ENCODE measurements around the gene ERH.
"Not testable (repeated sequence)": the region's sequence is repeated elsewhere in the genome, so short reads cannot be mapped to it uniquely, and the experiment has no call there.

Gene ERH

GRCh38 chr14:69398053-69398817, at the start of gene ERH, which contains the start of gene SLC39A9:
TSS of gene ERH (minus strand) at chr14:69398299. CDS start at chr14:69398233, 66 bp downstream.
TSS of gene SLC39A9 (plus strand) at chr14:69398692. CDS start at chr14:69399370, 678 bp downstream.
- DNase-seq = peak; percentile 98

GRCh38 chr14:69443296-69443805, 45.3 kb upstream of the ERH start:
- no peak for DNase-seq

- DNase-seq = no peak
These were observed 43.8 kb upstream of the ERH start for GRCh38 chr14:69441948-69442347.

- no peak for DNase-seq
These were observed 41.6 kb upstream of the ERH start for GRCh38 chr14:69439521-69440270.

GRCh38 chr14:69432364-69432763, 34.3 kb upstream of the ERH start:
- peak; percentile 6 for DNase-seq

- no peak for DNase-seq
These were observed 32.3 kb upstream of the ERH start for GRCh38 chr14:69430306-69430939.

- DNase-seq = no peak
These were observed 31.5 kb upstream of the ERH start for GRCh38 chr14:69429643-69430042.

- no peak for DNase-seq
These were observed 30.3 kb upstream of the ERH start for GRCh38 chr14:69428289-69428998.

GRCh38 chr14:69427596-69427995, 29.5 kb upstream of the ERH start:
- DNase-seq = no peak

GRCh38 chr14:69424149-69424923, 26.2 kb upstream of the ERH start:
- DNase-seq = peak; percentile 21

GRCh38 chr14:69423279-69423678, 25.2 kb upstream of the ERH start:
- DNase-seq = peak; percentile 10

GRCh38 chr14:69416087-69416486, 18.0 kb upstream of the ERH start:
- not testable (repeated sequence) for DNase-seq

- no peak for DNase-seq
These were observed 15.4 kb upstream of the ERH start for GRCh38 chr14:69413483-69413882.

- DNase-seq = no peak
These were observed 10.3 kb upstream of the ERH start for GRCh38 chr14:69408331-69408960.

GRCh38 chr14:69405762-69406161, 7.7 kb upstream of the ERH start:
- no peak for DNase-seq

GRCh38 chr14:69404883-69405282, 6.8 kb upstream of the ERH start:
- DNase-seq = no peak

GRCh38 chr14:69404478-69404877, 6.4 kb upstream of the ERH start:
- DNase-seq = no peak

- no peak for DNase-seq
These were observed 3.7 kb upstream of the ERH start for GRCh38 chr14:69401841-69402240.

- no peak for DNase-seq
These were observed 2.1 kb upstream of the ERH start for GRCh38 chr14:69400154-69400553.

- DNase-seq = no peak
These were observed 1.7 kb upstream of the ERH start for GRCh38 chr14:69399750-69400149.

GRCh38 chr14:69398818-69399210, 715 bp upstream of the ERH start:
- no peak for DNase-seq

GRCh38 chr14:69395929-69396328, 2.2 kb downstream of the ERH start:
- DNase-seq = no peak

All from EL (cell line).